Gastroesophageal sphincter (tissue), 3 donors: Measurements from ENCODE around the gene SHH.

Experiments used
- POLR2AphosphoS5 ChIP-seq: sonication (generic); formaldehyde crosslinking; IDR thresholded peaks from one replicate; pipeline ENCODE4 v1.6.1; 2017; ENCODE audit warnings: antibody characterized with exemption
- TF ChIP-seq, protein P1 (sequence below), 4 experiments: fragments of 200-600 bp in 2 of 4; fragments of 450-650 bp in 2 of 4; sonication (generic) in 1 of 4; IDR thresholded peaks; one replicate each; pipeline ENCODE4 v1.5.1; 2017 to 2019; ENCODE audit warnings: antibody characterized with exemption in 4 of 4, mild to moderate bottlenecking in 2 of 4, moderate library complexity in 2 of 4

DNA sequence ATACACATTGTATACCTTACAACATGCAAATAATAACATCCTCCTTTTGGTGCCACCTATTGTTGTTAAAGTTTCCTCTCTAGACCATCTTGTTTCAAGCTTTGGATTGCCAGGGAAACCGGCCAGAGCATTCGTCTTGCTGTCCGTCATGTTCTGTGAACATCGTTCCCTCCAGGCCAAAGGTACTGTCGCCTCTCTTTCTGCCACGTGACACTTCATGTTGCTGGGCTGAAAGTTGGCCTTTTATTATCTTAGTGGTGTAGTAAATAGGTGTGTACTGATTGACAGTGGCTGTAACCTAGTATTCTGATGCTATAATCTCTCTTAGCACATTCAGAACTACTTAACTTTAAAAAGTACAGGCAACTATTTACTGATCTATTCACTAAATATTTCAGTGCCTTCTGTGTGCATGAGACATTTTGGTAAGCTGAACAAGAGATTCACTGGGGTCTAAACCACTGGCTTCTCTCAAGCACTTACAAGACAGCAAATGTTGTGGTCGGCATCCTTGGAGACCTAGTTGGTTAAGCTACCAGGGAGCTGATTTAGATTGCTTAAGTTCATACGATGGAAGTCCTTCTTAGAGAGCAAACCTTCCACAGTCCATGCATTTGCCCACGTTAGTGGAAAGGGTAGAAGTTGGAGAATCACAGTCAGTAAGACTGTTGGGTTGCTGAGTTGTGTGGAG lies 52.4 kb downstream of the SHH start:
- no peak for TF ChIP-seq POLR2AphosphoS5
- TF ChIP-seq, protein P1, sequence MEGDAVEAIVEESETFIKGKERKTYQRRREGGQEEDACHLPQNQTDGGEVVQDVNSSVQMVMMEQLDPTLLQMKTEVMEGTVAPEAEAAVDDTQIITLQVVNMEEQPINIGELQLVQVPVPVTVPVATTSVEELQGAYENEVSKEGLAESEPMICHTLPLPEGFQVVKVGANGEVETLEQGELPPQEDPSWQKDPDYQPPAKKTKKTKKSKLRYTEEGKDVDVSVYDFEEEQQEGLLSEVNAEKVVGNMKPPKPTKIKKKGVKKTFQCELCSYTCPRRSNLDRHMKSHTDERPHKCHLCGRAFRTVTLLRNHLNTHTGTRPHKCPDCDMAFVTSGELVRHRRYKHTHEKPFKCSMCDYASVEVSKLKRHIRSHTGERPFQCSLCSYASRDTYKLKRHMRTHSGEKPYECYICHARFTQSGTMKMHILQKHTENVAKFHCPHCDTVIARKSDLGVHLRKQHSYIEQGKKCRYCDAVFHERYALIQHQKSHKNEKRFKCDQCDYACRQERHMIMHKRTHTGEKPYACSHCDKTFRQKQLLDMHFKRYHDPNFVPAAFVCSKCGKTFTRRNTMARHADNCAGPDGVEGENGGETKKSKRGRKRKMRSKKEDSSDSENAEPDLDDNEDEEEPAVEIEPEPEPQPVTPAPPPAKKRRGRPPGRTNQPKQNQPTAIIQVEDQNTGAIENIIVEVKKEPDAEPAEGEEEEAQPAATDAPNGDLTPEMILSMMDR (IDR thresholded peaks at IDR 0.05), result no peak
